ENCODE data around the gene FOXP1. TPM values are rescaled to one million over a fixed set of nuclear protein-coding genes. Genes with fewer than 3 reads are reported as not detected.

The FOXP1 gene
- total and polyA plus RNA-seq, 3 donors from 2014 or later, result 37.8 to 105 (median 75.9) TPM

DNA sequence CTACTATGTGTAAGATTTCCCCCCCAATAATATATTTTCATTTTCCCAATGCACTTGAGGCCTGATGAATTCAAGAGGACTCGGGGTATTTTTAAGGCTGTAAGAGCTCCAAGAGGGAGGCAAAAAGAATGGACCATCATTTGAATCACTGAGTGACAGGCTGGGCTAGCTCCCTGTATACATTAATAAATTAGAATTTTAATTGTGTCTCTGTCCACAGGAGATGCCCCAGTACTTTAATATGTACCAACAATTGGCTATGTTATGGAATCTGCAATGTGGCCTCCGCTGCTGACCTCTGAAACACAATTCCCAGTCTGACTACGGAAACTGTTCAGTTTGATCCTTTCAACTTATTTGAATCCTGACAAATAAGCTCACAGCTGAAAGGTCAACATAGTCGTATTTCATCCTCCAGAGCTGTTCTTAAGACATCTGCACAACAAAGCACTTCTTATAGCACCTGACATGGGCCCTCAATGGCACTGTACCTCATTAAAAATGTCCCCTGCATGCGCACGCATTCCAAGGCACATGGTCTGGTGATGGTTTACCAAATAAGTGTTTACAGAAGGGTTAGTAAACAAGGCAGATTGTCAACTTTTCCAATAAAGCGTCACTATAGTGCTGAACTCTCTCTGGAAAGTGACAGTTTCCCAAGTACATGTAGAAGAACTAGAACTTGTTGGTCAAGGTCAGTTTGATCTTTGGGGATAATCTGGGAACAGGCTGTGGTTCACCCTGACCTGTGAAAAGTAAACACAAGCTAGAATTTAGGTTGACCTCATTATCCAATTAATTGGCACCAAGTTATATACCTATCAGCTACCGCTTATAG, 472.9 kb downstream of the FOXP1 start:
- peaks cover 9% of the 10 kb centered on the region for H3K4me1 ChIP-seq
- no peaks in the 10 kb centered on the region for H3K36me3 ChIP-seq (ENCODE audit: low read depth, missing control alignments)
- 83 to 88% methylated on average over 8 of the region's 8 CpGs for WGBS, 2 donors
- no peak for DNase-seq
- H3K4me3 ChIP-seq, result no peak overlapping the region
- no peaks in the 10 kb centered on the region for H3K9me3 ChIP-seq
- no peak for TF ChIP-seq POLR2A (IDR thresholded peaks at IDR 0.05)
- TF ChIP-seq, protein P1, sequence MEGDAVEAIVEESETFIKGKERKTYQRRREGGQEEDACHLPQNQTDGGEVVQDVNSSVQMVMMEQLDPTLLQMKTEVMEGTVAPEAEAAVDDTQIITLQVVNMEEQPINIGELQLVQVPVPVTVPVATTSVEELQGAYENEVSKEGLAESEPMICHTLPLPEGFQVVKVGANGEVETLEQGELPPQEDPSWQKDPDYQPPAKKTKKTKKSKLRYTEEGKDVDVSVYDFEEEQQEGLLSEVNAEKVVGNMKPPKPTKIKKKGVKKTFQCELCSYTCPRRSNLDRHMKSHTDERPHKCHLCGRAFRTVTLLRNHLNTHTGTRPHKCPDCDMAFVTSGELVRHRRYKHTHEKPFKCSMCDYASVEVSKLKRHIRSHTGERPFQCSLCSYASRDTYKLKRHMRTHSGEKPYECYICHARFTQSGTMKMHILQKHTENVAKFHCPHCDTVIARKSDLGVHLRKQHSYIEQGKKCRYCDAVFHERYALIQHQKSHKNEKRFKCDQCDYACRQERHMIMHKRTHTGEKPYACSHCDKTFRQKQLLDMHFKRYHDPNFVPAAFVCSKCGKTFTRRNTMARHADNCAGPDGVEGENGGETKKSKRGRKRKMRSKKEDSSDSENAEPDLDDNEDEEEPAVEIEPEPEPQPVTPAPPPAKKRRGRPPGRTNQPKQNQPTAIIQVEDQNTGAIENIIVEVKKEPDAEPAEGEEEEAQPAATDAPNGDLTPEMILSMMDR (IDR thresholded peaks at IDR 0.05), result no peak
- H3K27me3 ChIP-seq, result no peaks in the 10 kb centered on the region
- no peak overlapping the region for H3K27ac ChIP-seq
- intact Hi-C loops (cut with DNase I; ENCODE audit: low total_unique reads), result no loop called here

DNA sequence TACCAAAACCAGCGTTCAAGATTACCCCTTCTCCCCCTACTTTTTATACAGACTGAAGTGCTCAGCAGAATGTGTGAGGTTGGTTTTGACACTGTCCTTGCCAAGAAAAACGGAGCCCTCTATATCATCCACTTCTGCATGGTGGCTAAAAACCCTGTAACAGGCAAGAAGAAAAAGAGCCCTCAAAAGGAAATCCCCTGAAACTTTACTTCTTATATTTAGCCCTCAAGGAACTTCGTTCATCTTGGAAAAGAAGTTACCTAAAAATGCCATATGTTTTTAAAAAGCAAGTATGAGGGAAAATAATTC, 473.6 kb downstream of the FOXP1 start:
- Histone ChIP-seq H3K4me1 (peaks cover 9% of the 10 kb centered on the region), H3K9me3 (no peaks in the 10 kb centered on the region), H3K4me3 (no peak overlapping the region), H3K27ac (no peak overlapping the region), H3K36me3 (ENCODE audit: low read depth, missing control alignments) (no peaks in the 10 kb centered on the region), H3K27me3 (no peaks in the 10 kb centered on the region)
- TF ChIP-seq, protein P1 (IDR thresholded peaks at IDR 0.05), result no peak
- no peak for TF ChIP-seq POLR2A (IDR thresholded peaks at IDR 0.05)
- intact Hi-C loops (cut with DNase I; ENCODE audit: low total_unique reads), result no loop called here
- 74 to 83% methylated on average over 3 of the region's 3 CpGs for WGBS, 2 donors
- no peak for DNase-seq

DNA sequence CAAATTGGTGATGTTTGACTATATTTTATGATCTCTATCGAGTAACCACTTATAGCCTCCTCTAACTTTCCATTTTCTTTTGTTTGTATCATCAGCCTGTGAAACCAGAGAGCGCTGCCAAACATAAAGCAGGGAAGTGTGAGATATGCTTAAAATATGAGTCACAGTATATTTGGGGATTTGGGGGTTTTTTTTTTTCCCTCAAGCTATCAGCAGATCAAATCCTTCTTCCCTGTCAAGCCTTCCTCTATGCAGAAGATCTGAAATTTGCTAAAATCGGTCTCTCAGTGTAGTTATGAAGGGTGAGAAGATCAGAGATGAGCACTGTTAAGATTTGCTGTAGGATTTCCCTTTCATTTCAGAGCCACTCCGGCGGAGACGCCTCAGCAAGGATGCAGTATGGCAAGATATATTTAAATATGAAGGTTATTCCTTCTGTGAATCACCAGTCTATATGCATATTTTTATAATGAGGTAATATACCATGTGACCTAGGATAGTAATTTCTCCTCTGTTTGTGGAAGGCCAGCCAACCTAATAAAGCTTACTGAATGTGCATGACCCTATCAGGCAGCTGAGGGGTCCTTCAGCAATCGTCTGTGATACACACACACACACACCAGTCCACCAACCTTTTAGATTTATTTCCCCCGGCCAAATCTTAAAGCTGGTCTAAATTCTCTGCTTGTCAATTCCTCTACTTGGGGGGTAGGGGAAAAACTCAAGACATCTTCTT, 474.1 kb downstream of the FOXP1 start:
- Histone ChIP-seq H3K27ac (no peak overlapping the region), H3K27me3 (no peaks in the 10 kb centered on the region), H3K36me3 (ENCODE audit: low read depth, missing control alignments) (no peaks in the 10 kb centered on the region), H3K4me3 (no peak overlapping the region), H3K4me1 (peaks cover 9% of the 10 kb centered on the region), H3K9me3 (no peaks in the 10 kb centered on the region)
- WGBS, 2 donors, result 84 to 86% methylated on average over 8 of the region's 8 CpGs
- no peak for DNase-seq
- intact Hi-C loops (cut with DNase I; ENCODE audit: low total_unique reads), result no loop called here
- TF ChIP-seq POLR2A (IDR thresholded peaks at IDR 0.05), result no peak
- TF ChIP-seq, protein P1 (IDR thresholded peaks at IDR 0.05), result no peak

DNA sequence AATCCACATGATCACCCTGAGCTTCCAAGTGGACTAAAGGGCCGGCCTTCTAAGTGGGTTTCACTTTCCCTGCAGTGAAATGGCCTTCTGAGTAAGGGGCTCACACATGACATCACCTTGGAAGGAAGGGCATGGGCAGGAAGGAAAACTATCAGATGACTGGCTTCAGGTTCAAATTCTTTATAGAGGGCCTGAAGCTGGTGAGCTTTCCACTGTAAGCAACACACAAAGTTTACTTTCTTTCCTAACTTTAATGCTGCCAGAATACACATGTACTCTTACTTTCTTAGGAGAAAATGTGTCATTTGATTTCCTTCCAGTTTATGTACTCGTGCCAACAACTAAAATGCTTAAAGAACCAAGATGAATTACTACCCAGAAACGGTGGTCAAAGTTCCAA, 475.6 kb downstream of the FOXP1 start:
- no peak overlapping the region for H3K4me3 ChIP-seq
- no peak overlapping the region for H3K27ac ChIP-seq
- TF ChIP-seq POLR2A (IDR thresholded peaks at IDR 0.05), result no peak
- TF ChIP-seq, protein P1 (IDR thresholded peaks at IDR 0.05), result no peak
- no peaks in the 10 kb centered on the region for H3K27me3 ChIP-seq
- intact Hi-C loops (cut with DNase I; ENCODE audit: low total_unique reads), result no loop called here
- peaks cover 9% of the 10 kb centered on the region for H3K4me1 ChIP-seq
- H3K36me3 ChIP-seq (ENCODE audit: low read depth, missing control alignments), result no peaks in the 10 kb centered on the region
- DNase-seq, result no peak
- H3K9me3 ChIP-seq, result no peaks in the 10 kb centered on the region
- WGBS, 2 donors, result 64 to 66% methylated on average over 3 of the region's 3 CpGs
